KMS-11 (cell line): ENCODE results near the gene SNX21.

Experiments
- H2AFZ ChIP-seq: fragments of 200-600 bp; sonication (generic); 2 replicates; pipeline ENCODE4 v1.6.1; 2016; ENCODE audit warnings: antibody characterized with exemption, mixed run types, low read depth
- H3K27ac ChIP-seq: fragments of 200-600 bp; sonication (generic); 2 replicates; pipeline ENCODE4 v1.6.1; 2016; ENCODE audit warnings: mild to moderate bottlenecking, mixed run types
- H3K27me3 ChIP-seq: fragments of 200-600 bp; sonication (generic); 2 replicates; pipeline ENCODE4 v1.6.1; 2017; ENCODE audit warnings: mild to moderate bottlenecking, low read depth, mixed run types, moderate library complexity; ENCODE audit not compliant: insufficient read depth
- H3K36me3 ChIP-seq: fragments of 200-600 bp; sonication (generic); 2 replicates; pipeline ENCODE4 v1.6.1; 2017; ENCODE audit warnings: mild to moderate bottlenecking, mixed run types; ENCODE audit not compliant: insufficient read depth
- H3K4me1 ChIP-seq: fragments of 200-600 bp; sonication (generic); 2 replicates; pipeline ENCODE4 v1.6.1; 2016; ENCODE audit warnings: mild to moderate bottlenecking, low read depth, mixed run types; ENCODE audit not compliant: poor library complexity, severe bottlenecking
- H3K4me2 ChIP-seq: fragments of 200-600 bp; sonication (generic); 2 replicates; pipeline ENCODE4 v1.7.0; 2016; ENCODE audit warnings: mild to moderate bottlenecking, mixed run types
- H3K4me3 ChIP-seq: fragments of 200-600 bp; sonication (generic); IDR thresholded peaks from 2 replicates; pipeline ENCODE4 v1.6.1; 2017; ENCODE audit warnings: low read depth, low read length, mixed read lengths; ENCODE audit not compliant: insufficient read depth
- H3K79me2 ChIP-seq: fragments of 200-600 bp; sonication (generic); 2 replicates; pipeline ENCODE4 v1.6.1; 2016; ENCODE audit warnings: low read depth, mixed run types; ENCODE audit not compliant: insufficient read depth
- H3K9ac ChIP-seq: fragments of 200-600 bp; sonication (generic); 2 replicates; pipeline ENCODE4 v1.6.1; 2016; ENCODE audit warnings: mild to moderate bottlenecking, mixed run types
- H4K20me1 ChIP-seq: fragments of 200-600 bp; sonication (generic); 2 replicates; pipeline ENCODE4 v1.6.1; 2016; ENCODE audit warnings: mild to moderate bottlenecking, mixed run types; ENCODE audit not compliant: insufficient read depth
- CTCF ChIP-seq: fragments of 200-600 bp; sonication (generic); conservative IDR thresholded peaks from 2 replicates; pipeline ENCODE4 v1.6.1; 2017; ENCODE audit warnings: low read depth, mild to moderate bottlenecking, antibody characterized with exemption, low read length, moderate library complexity, mixed read lengths

Gene SNX21

GRCh38 chr20:45857114-45857881 is 23.7 kb downstream of the SNX21 start, which contains the start of the genes ACOT8 and ZSWIM3:
ACOT8 (minus strand) TSS chr20:45857392; CDS start chr20:45857315, 77 bp downstream.
ZSWIM3 (plus strand) TSS chr20:45857614; CDS start chr20:45857826, 212 bp downstream.
- peak within 1 kb of the TSS; percentile 95 for H2AFZ ChIP-seq
- H3K27ac ChIP-seq: peak within 1 kb of the TSS; percentile 13; the same call in 1 of the 2 replicates
- H3K4me2 ChIP-seq: peak within 1 kb of the TSS; percentile 93
- H3K27me3 ChIP-seq: no peaks in the 10 kb centered on the region
- no peaks in the 10 kb centered on the region for H3K36me3 ChIP-seq
- H3K4me1 ChIP-seq: peaks cover 30% of the 10 kb centered on the region
- H3K9ac ChIP-seq: peak within 1 kb of the TSS; percentile 56; the same call in 1 of the 2 replicates
- H3K4me3 ChIP-seq: no peak within 1 kb of the TSS
- no peak for TF ChIP-seq CTCF
- H4K20me1 ChIP-seq: no peaks in the 10 kb centered on the region
- H3K79me2 ChIP-seq: peaks cover 24% of the 10 kb centered on the region

- Histone ChIP-seq H3K4me2 (peak overlapping the region; percentile 93), H3K9ac (peak overlapping the region; percentile 52; the same call in 1 of the 2 replicates), H3K27me3 (no peaks in the 10 kb centered on the region), H4K20me1 (no peaks in the 10 kb centered on the region), H3K27ac (no peak overlapping the region; the same call in 1 of the 2 replicates), H3K4me3 (no peak overlapping the region), H3K79me2 (peaks cover 24% of the 10 kb centered on the region), H3K36me3 (no peaks in the 10 kb centered on the region), H3K4me1 (peaks cover 30% of the 10 kb centered on the region), H2AFZ (peak overlapping the region; percentile 95)
- TF ChIP-seq CTCF: no peak
These were observed 24.2 kb downstream of the SNX21 start for GRCh38 chr20:45857882-45858216.

- no peak overlapping the region for H3K4me3 ChIP-seq
- no peak overlapping the region for H3K4me2 ChIP-seq
- peaks cover 19% of the 10 kb centered on the region for H3K79me2 ChIP-seq
- no peaks in the 10 kb centered on the region for H4K20me1 ChIP-seq
- H3K4me1 ChIP-seq: peaks cover 30% of the 10 kb centered on the region
- no peaks in the 10 kb centered on the region for H3K36me3 ChIP-seq
- no peak overlapping the region for H3K9ac ChIP-seq
- TF ChIP-seq CTCF: no peak
- H2AFZ ChIP-seq: no peak overlapping the region
- no peaks in the 10 kb centered on the region for H3K27me3 ChIP-seq
- H3K27ac ChIP-seq: no peak overlapping the region
These were observed 26.3 kb downstream of the SNX21 start for GRCh38 chr20:45859916-45860315.

- Histone ChIP-seq H3K27me3 (no peaks in the 10 kb centered on the region), H4K20me1 (no peaks in the 10 kb centered on the region), H3K27ac (no peak overlapping the region), H3K4me3 (no peak overlapping the region), H3K4me1 (peaks cover 26% of the 10 kb centered on the region), H2AFZ (no peak overlapping the region), H3K36me3 (no peaks in the 10 kb centered on the region), H3K4me2 (no peak overlapping the region), H3K79me2 (peaks cover 14% of the 10 kb centered on the region), H3K9ac (no peak overlapping the region)
- TF ChIP-seq CTCF: no peak
These were observed 27.1 kb downstream of the SNX21 start for GRCh38 chr20:45860560-45861220.
